ENCODE measurements around the gene TM6SF1.

TM6SF1 gene

GRCh38 chr15:83108266-83109219 is 1.1 kb downstream of the TM6SF1 start:
- H3K9ac ChIP-seq (ENCODE audit: low read length) = no peak overlapping the region
- no peak overlapping the region for H3K27ac ChIP-seq (ENCODE audit: low read depth, low read length)
- no peaks in the 10 kb centered on the region; the same call in 1 of the 2 replicates for H3K9me3 ChIP-seq (ENCODE audit: control insufficient read depth, insufficient read depth, low read depth, low read length)
- no peaks in the 10 kb centered on the region for H3K36me3 ChIP-seq (ENCODE audit: control insufficient read depth, insufficient read depth, low read length)
- peaks cover 14% of the 10 kb centered on the region for H3K4me1 ChIP-seq (ENCODE audit: control insufficient read depth, insufficient read depth, low read length)
- H3K27me3 ChIP-seq (ENCODE audit: control insufficient read depth, insufficient read depth, low read length) = peaks cover 44% of the 10 kb centered on the region
- peak overlapping the region; percentile 56; the same call in 1 of the 2 replicates for H3K4me3 ChIP-seq (ENCODE audit: low read depth, low read length)

GRCh38 chr15:83109532-83109931 is 2.1 kb downstream of the TM6SF1 start:
- Histone ChIP-seq H3K27ac (ENCODE audit: low read depth, low read length) (no peak overlapping the region), H3K9ac (ENCODE audit: low read length) (no peak overlapping the region), H3K4me1 (ENCODE audit: control insufficient read depth, insufficient read depth, low read length) (peaks cover 14% of the 10 kb centered on the region), H3K9me3 (ENCODE audit: control insufficient read depth, insufficient read depth, low read depth, low read length) (no peaks in the 10 kb centered on the region; the same call in 1 of the 2 replicates), H3K27me3 (ENCODE audit: control insufficient read depth, insufficient read depth, low read length) (peaks cover 44% of the 10 kb centered on the region), H3K36me3 (ENCODE audit: control insufficient read depth, insufficient read depth, low read length) (no peaks in the 10 kb centered on the region), H3K4me3 (ENCODE audit: low read depth, low read length) (no peak overlapping the region)

GRCh38 chr15:83110381-83110780 is 2.9 kb downstream of the TM6SF1 start:
- H3K4me1 ChIP-seq (ENCODE audit: control insufficient read depth, insufficient read depth, low read length) = peaks cover 14% of the 10 kb centered on the region
- H3K9me3 ChIP-seq (ENCODE audit: control insufficient read depth, insufficient read depth, low read depth, low read length) = no peaks in the 10 kb centered on the region; the same call in 1 of the 2 replicates
- H3K9ac ChIP-seq (ENCODE audit: low read length) = no peak overlapping the region
- peaks cover 44% of the 10 kb centered on the region for H3K27me3 ChIP-seq (ENCODE audit: control insufficient read depth, insufficient read depth, low read length)
- H3K27ac ChIP-seq (ENCODE audit: low read depth, low read length) = no peak overlapping the region
- no peak overlapping the region for H3K4me3 ChIP-seq (ENCODE audit: low read depth, low read length)
- no peaks in the 10 kb centered on the region for H3K36me3 ChIP-seq (ENCODE audit: control insufficient read depth, insufficient read depth, low read length)

- Histone ChIP-seq H3K4me1 (ENCODE audit: control insufficient read depth, insufficient read depth, low read length) (peaks cover 14% of the 10 kb centered on the region), H3K4me3 (ENCODE audit: low read depth, low read length) (no peak overlapping the region), H3K27ac (ENCODE audit: low read depth, low read length) (no peak overlapping the region), H3K9me3 (ENCODE audit: control insufficient read depth, insufficient read depth, low read depth, low read length) (no peaks in the 10 kb centered on the region; the same call in 1 of the 2 replicates), H3K9ac (ENCODE audit: low read length) (no peak overlapping the region), H3K36me3 (ENCODE audit: control insufficient read depth, insufficient read depth, low read length) (no peaks in the 10 kb centered on the region), H3K27me3 (ENCODE audit: control insufficient read depth, insufficient read depth, low read length) (peaks cover 38% of the 10 kb centered on the region)
Observed at GRCh38 chr15:83111149-83111548, 3.7 kb downstream of the TM6SF1 start.

GRCh38 chr15:83112233-83112955 is 4.9 kb downstream of the TM6SF1 start:
- Histone ChIP-seq H3K27ac (ENCODE audit: low read depth, low read length) (no peak overlapping the region), H3K27me3 (ENCODE audit: control insufficient read depth, insufficient read depth, low read length) (peaks cover 28% of the 10 kb centered on the region), H3K4me1 (ENCODE audit: control insufficient read depth, insufficient read depth, low read length) (peaks cover 9% of the 10 kb centered on the region), H3K9me3 (ENCODE audit: control insufficient read depth, insufficient read depth, low read depth, low read length) (no peaks in the 10 kb centered on the region; the same call in 1 of the 2 replicates), H3K9ac (ENCODE audit: low read length) (no peak overlapping the region), H3K36me3 (ENCODE audit: control insufficient read depth, insufficient read depth, low read length) (no peaks in the 10 kb centered on the region), H3K4me3 (ENCODE audit: low read depth, low read length) (no peak overlapping the region)

- Histone ChIP-seq H3K36me3 (ENCODE audit: control insufficient read depth, insufficient read depth, low read length) (no peaks in the 10 kb centered on the region), H3K4me3 (ENCODE audit: low read depth, low read length) (no peak overlapping the region), H3K4me1 (ENCODE audit: control insufficient read depth, insufficient read depth, low read length) (peaks cover 8% of the 10 kb centered on the region), H3K27ac (ENCODE audit: low read depth, low read length) (no peak overlapping the region), H3K9ac (ENCODE audit: low read length) (no peak overlapping the region), H3K27me3 (ENCODE audit: control insufficient read depth, insufficient read depth, low read length) (peaks cover 23% of the 10 kb centered on the region), H3K9me3 (ENCODE audit: control insufficient read depth, insufficient read depth, low read depth, low read length) (no peaks in the 10 kb centered on the region; the same call in 1 of the 2 replicates)
Observed at GRCh38 chr15:83112956-83113299, 5.5 kb downstream of the TM6SF1 start.

GRCh38 chr15:83113881-83114674 is 6.6 kb downstream of the TM6SF1 start:
- no peak overlapping the region for H3K4me3 ChIP-seq (ENCODE audit: low read depth, low read length)
- no peaks in the 10 kb centered on the region for H3K36me3 ChIP-seq (ENCODE audit: control insufficient read depth, insufficient read depth, low read length)
- no peak overlapping the region for H3K27ac ChIP-seq (ENCODE audit: low read depth, low read length)
- peaks cover 11% of the 10 kb centered on the region for H3K27me3 ChIP-seq (ENCODE audit: control insufficient read depth, insufficient read depth, low read length)
- no peaks in the 10 kb centered on the region; the same call in 1 of the 2 replicates for H3K9me3 ChIP-seq (ENCODE audit: control insufficient read depth, insufficient read depth, low read depth, low read length)
- H3K4me1 ChIP-seq (ENCODE audit: control insufficient read depth, insufficient read depth, low read length) = no peaks in the 10 kb centered on the region
- no peak overlapping the region for H3K9ac ChIP-seq (ENCODE audit: low read length)

GRCh38 chr15:83114856-83115255 is 7.4 kb downstream of the TM6SF1 start:
- Histone ChIP-seq H3K9me3 (ENCODE audit: control insufficient read depth, insufficient read depth, low read depth, low read length) (no peaks in the 10 kb centered on the region; the same call in 1 of the 2 replicates), H3K36me3 (ENCODE audit: control insufficient read depth, insufficient read depth, low read length) (no peaks in the 10 kb centered on the region), H3K27me3 (ENCODE audit: control insufficient read depth, insufficient read depth, low read length) (peaks cover 3% of the 10 kb centered on the region), H3K27ac (ENCODE audit: low read depth, low read length) (no peak overlapping the region), H3K9ac (ENCODE audit: low read length) (no peak overlapping the region), H3K4me1 (ENCODE audit: control insufficient read depth, insufficient read depth, low read length) (no peaks in the 10 kb centered on the region), H3K4me3 (ENCODE audit: low read depth, low read length) (no peak overlapping the region)

GRCh38 chr15:83115410-83115809 is 8.0 kb downstream of the TM6SF1 start:
- Histone ChIP-seq H3K36me3 (ENCODE audit: control insufficient read depth, insufficient read depth, low read length) (no peaks in the 10 kb centered on the region), H3K4me3 (ENCODE audit: low read depth, low read length) (no peak overlapping the region), H3K9me3 (ENCODE audit: control insufficient read depth, insufficient read depth, low read depth, low read length) (no peaks in the 10 kb centered on the region; the same call in 1 of the 2 replicates), H3K27ac (ENCODE audit: low read depth, low read length) (no peak overlapping the region), H3K27me3 (ENCODE audit: control insufficient read depth, insufficient read depth, low read length) (no peaks in the 10 kb centered on the region), H3K4me1 (ENCODE audit: control insufficient read depth, insufficient read depth, low read length) (no peaks in the 10 kb centered on the region), H3K9ac (ENCODE audit: low read length) (no peak overlapping the region)

- no peak overlapping the region for H3K4me3 ChIP-seq (ENCODE audit: low read depth, low read length)
- no peaks in the 10 kb centered on the region for H3K27me3 ChIP-seq (ENCODE audit: control insufficient read depth, insufficient read depth, low read length)
- no peak overlapping the region for H3K27ac ChIP-seq (ENCODE audit: low read depth, low read length)
- no peak overlapping the region for H3K9ac ChIP-seq (ENCODE audit: low read length)
- no peaks in the 10 kb centered on the region; the same call in 1 of the 2 replicates for H3K9me3 ChIP-seq (ENCODE audit: control insufficient read depth, insufficient read depth, low read depth, low read length)
- no peaks in the 10 kb centered on the region for H3K4me1 ChIP-seq (ENCODE audit: control insufficient read depth, insufficient read depth, low read length)
- no peaks in the 10 kb centered on the region for H3K36me3 ChIP-seq (ENCODE audit: control insufficient read depth, insufficient read depth, low read length)
Observed at GRCh38 chr15:83115831-83116565, 8.6 kb downstream of the TM6SF1 start.

Data from HUES6 (cell line).